GM12878 (cell line): ENCODE data around the gene CNOT3.
"Not testable (repeated sequence)": the region's sequence is repeated elsewhere in the genome, so short reads cannot be mapped to it uniquely, and the experiment has no call there.

ENCODE experiments used
- ATF7 ChIP-seq: fragments of 450-650 bp; IDR thresholded peaks from 2 replicates; pipeline ENCODE4 v1.6.1; 2016; ENCODE audit warnings: low read depth, mild to moderate bottlenecking
- BCL11A ChIP-seq: IDR thresholded peaks from 2 replicates; pipeline ENCODE4 v1.6.1; 2011; ENCODE audit warnings: low read depth, low read length
- CHD2 ChIP-seq: IDR thresholded peaks from 2 replicates; pipeline ENCODE4 v1.6.1; 2011; ENCODE audit warnings: low read depth, low read length, improper control_type of control experiment, borderline replicate concordance
- CREB1 ChIP-seq: IDR thresholded peaks from 2 replicates; pipeline ENCODE4 v1.6.1; 2012; ENCODE audit warnings: low read depth, mild to moderate bottlenecking, inconsistent platforms
- ELK1 ChIP-seq: IDR thresholded peaks from 2 replicates; pipeline ENCODE4 v1.6.1; 2012; ENCODE audit warnings: low read depth, low read length, improper control_type of control experiment
- MLLT1 ChIP-seq: fragments of 450-650 bp; IDR thresholded peaks from 2 replicates; pipeline ENCODE4 v1.6.1; 2016; ENCODE audit warnings: mild to moderate bottlenecking
- POLR2A ChIP-seq: IDR thresholded peaks from 2 replicates; pipeline ENCODE4 v1.6.1; 2011; ENCODE audit warnings: low read depth, mild to moderate bottlenecking, low read length
- POLR2AphosphoS5 ChIP-seq: IDR thresholded peaks from 2 replicates; pipeline ENCODE4 v1.6.1; 2011; ENCODE audit warnings: mild to moderate bottlenecking, low read length, inconsistent platforms
- USF2 ChIP-seq: IDR thresholded peaks from 2 replicates; pipeline ENCODE4 v1.6.1; 2011; ENCODE audit warnings: low read depth, low read length, improper control_type of control experiment, borderline replicate concordance
- TF ChIP-seq, protein P1 (sequence below), 3 experiments: IDR thresholded peaks in 2 of 3; conservative IDR thresholded peaks in 1 of 3; 2 replicates each; pipeline ENCODE4 v1.5.1; 2011; ENCODE audit warnings: low read depth in 3 of 3, low read length in 3 of 3, mild to moderate bottlenecking in 3 of 3, control low read depth in 2 of 3, moderate library complexity in 2 of 3, inconsistent platforms in 1 of 3, mixed read lengths in 1 of 3; ENCODE audit not compliant: control insufficient read depth in 2 of 3, insufficient read depth in 1 of 3; ENCODE audit errors: extremely low read depth in 1 of 3

DNA sequence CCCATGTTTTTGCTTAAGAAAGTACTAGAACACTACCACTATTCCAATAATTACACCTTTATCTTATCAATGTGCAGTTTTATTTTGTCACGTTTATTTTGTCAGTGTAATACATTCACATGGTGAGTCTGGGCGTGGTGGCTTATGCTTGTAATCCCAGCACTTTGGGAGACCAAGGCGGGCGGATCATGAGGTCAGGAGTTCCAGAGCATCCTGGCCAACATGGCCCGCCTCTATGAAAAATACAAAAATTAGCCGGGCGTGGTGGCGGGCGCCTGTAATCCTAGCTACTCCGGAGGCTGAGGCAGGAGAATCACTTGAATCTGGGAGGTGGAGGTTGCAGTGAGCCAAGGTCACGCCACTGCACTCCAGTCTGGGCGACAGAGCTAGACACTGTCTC, 56.9 kb downstream of the CNOT3 start:
- TF ChIP-seq MLLT1, USF2, ELK1, ATF7, BCL11A, CREB1, POLR2A, POLR2AphosphoS5, CHD2: not testable (repeated sequence)
- TF ChIP-seq, protein P1, sequence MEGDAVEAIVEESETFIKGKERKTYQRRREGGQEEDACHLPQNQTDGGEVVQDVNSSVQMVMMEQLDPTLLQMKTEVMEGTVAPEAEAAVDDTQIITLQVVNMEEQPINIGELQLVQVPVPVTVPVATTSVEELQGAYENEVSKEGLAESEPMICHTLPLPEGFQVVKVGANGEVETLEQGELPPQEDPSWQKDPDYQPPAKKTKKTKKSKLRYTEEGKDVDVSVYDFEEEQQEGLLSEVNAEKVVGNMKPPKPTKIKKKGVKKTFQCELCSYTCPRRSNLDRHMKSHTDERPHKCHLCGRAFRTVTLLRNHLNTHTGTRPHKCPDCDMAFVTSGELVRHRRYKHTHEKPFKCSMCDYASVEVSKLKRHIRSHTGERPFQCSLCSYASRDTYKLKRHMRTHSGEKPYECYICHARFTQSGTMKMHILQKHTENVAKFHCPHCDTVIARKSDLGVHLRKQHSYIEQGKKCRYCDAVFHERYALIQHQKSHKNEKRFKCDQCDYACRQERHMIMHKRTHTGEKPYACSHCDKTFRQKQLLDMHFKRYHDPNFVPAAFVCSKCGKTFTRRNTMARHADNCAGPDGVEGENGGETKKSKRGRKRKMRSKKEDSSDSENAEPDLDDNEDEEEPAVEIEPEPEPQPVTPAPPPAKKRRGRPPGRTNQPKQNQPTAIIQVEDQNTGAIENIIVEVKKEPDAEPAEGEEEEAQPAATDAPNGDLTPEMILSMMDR (IDR thresholded peaks at IDR 0.05 in 2 of 3, conservative IDR thresholded peaks at IDR 0.05 in 1 of 3; ENCODE audit: control insufficient read depth in 2 of 3, extremely low read depth in 1 of 3, insufficient read depth in 1 of 3, low read depth in 3 of 3, low read length in 3 of 3), result not testable (repeated sequence)
